Measurements from ENCODE around the gene ESPL1.

The ESPL1 gene

DNA sequence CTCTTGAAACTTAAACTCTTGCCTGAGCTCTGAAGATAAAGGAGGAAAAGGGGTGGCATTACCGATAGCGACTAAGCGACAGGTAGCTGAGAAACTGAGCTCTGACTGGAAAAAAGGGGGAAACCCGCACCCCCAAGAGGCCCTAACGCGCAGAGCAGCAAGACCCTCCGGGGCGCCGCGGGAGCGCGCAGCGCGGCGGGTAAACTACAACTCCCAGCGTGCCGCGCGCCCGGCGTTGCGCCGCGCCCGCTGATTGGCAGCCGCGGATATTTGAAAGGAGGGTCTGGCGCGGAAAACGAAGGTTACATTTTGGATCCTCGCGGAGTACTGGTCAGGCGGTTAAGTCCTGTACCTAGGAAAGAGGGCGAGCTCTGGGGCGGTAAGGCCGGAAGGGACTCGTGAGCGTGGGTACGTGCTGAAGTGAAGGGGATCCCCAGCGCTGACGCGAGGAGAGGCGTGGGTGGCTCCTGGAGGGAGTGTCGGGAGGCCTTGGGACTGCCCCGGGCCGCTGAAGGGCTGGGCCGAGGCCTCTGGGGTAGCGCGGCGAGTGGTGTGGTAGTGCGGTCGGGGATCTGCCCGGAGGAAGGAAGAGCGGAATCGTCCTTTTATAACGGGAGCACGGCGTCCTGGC is at the start of gene ESPL1:
Gene ESPL1, plus strand, starts transcription at position 301 of the 631 bp plus-strand sequence. CDS start 468 bp downstream, outside the sequence.
- DNase-seq: peak; percentile 83

DNA sequence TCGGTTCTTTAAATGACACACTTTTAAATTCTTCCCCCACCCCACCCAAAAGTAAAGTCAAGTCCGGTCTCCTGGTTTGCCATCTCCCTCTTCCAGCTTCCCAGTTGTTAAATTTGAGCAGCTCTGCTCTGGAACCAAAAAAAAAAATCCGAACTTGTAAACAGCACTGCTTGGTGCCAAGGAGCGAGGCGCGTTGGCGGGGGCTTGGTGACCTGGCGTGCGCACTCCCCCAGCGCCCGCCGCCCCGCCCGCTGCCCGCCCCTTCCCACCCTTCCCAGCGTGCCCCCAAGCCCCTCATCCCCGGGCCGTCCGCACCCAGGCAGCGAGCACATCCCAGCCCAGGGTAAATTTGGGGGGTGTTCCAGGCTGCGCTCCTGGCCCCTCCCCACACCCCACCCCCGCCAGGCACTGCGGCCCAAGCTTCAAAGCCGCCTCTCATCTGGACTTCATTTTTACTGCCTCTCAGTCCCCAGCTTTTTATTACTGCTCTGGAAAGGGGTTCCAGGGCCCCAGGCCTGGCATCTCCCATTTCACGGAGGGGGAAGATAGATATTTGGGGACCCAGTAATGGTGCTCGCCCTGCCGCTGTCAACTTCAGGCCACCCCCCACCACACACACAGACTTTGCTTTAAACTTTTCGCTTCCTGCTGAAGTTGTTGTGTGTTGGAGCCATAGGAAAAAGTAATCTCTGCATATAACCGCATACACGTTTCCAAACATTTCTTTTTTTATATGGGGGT is 49.4 kb upstream of the ESPL1 start:
- DNase-seq: no peak

DNA sequence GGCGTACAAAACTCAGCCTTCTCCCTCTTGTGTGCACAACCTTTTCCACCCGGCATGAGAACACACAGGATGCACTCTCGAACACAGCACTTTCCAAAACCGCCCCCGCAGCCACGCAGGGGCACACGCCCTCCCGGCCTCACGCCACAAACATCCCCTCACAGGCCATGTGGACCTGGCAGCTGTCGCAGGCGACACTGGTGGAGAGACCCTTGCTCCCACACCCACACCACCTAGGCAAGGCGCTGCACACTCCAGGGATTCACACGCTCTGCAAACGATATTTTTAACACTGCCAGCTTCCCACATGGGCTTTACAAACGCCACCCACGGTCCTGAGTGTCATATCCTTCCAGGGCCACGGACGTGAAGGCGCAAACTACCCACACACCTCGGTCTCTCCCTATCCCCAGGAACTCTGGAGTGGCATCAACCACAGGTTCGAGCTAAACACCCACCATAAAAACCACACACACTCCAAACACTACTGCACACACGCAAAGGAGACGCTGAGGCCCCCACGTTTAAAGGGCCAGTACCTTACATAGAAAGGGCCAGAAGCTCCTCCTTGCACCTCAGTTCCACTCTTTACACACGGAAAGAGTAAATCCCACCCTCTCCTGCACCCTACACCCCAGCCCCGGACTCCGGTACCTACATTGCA is 48.7 kb upstream of the ESPL1 start:
- DNase-seq: peak; percentile 82

DNA sequence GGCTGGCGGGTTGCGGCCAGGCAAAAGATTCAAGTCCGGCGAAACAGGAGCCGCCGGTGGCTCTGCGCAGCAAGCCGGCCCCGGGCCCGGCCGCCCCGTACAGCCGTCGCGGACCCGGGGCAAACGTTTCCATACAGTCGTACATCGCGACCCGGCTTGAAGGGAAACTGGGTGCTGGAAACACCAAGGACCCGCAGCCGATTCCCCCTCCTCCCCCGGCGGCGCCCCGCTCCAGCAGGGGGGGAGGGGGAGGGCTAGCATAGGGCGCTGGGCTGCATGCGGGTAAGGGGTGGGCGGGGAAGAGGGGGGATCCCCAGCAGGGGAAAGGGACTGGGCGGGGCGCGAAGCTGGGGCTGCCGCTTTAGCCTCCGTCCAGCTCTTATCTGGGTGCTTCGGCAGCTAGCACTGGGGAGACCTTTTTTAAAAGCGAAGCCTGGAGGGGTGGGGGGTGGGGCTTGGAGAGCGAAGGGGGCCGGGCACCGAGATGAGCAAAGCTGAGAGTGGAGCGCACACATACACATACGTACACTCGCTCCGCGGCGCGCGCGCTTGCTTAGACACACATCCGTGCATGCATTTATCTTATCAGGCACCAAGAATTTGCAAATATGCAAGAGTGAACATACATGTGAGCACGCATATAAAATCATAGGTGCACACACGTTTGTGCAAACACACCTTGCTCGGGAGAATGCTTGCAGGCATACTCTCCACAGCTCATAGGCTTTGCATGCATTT is 48.0 kb upstream of the ESPL1 start:
- DNase-seq: peak; percentile 84

DNA sequence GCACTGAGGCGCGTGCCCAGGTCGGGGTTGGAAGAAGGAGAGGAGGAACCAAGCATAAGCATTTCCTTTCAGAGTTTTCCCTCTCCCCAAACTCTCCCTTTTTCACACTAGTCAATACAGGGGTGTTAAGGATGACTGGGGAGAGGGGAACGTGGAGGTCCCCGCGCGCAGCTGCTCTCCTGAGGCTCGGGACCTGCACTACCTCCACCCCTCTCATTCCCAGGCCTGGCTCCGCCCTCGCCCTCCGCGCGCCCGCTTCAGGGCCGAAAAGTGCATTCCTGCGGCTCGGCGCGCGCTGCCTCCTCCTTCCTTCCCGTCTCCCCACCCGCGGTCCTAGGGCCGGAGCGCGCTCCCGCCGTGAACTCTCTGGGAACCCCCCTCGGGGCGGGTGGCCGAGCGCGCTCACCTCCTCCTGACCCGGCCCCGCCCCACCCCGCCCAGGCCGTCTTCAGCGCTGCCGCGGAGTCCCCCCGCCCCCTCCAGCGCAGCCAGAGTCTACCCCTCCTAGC is 47.4 kb upstream of the ESPL1 start:
- DNase-seq: peak; percentile 79

DNA sequence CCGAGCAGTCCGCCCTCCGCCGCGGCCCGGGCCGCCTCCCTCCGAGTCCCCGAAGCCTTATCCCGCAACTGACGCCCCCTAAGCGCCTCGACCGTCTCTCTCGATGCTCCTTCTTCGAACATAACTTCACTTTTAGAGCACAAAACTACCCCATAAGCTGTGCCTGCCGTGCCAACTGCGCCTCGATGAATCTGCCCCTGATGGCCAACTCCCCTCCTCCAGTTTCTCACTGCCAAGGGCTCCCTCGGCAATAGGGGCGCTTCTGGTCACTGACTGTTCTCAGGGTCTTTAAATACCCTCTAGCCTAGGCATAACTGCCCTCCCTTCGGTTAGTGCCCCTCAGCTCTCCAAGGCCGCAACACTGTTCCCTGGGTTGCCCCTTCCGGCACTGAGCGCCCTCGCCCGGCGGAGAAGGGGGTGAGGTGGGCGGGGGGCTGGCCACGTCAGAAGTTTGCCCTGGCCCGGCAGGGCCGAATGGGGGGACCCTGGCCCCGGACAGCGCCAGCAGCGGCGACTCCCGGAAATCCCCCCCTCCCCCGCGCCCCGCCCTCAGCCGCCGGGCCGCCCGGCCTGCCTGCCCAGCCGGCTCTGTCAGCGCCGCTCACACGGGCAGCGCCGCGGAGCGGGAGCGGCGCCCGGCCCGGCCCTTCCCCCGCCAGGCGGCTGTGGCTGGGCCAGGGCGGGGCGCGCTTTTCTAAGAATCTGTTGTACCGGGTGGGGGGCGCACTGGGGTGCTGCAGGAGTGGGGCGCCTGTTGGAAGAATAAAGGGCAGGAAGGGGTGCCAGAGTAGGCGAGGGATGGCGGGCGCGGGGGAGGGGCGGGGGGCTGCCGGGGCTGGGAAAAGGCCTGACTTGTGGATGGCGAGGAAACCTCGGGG is 46.7 kb upstream of the ESPL1 start:
- peak; percentile 53 for DNase-seq

DNA sequence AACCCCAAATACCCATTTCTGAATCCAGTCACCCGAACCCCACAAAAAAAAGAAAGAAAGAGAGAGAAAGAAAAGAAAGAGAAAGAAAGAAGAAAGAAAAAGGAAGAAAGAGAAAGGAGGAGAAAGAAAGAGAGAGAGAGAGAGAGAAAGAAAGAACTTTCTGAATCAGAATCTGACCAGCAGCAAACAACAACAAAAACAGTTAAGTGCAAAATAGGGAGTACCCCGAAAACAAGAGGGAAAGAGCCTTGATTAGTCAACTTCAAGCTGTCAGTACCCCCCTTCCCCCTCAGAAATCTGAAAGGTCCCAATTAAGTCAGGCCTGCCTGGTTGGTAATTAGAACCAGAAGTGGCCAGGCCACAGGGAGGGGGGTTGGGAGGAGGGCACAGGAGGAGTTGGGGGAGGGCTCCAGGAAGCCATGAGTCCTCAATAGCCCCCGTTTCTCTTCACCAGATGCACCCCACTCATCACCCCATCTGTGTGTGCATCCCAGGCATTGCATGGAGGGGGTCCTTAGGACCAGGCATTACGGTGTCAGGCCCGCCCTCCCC is 45.9 kb upstream of the ESPL1 start:
- DNase-seq: no peak

DNA sequence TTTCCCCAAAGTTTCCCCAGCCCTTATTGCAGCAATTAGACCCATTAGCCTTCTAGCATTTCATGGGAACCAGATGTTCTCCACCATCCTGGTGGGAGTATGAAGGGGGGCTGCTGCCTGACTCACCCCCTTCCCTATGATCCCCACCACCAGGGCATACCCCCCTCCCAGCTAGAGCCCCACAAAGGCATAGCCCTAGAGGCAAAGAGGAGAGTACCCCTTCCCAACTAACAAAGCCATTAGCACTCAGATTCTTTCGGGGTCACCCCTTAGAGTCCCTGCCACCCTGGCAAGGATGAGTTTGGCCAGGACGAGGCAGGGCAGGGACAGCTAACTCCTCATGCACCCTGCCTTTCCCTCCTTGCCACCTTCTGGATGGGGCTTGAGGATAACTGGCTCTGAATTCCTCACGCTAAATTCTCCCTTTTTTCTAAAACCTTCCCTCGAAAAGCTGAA is 45.3 kb upstream of the ESPL1 start:
- no peak for DNase-seq

DNA sequence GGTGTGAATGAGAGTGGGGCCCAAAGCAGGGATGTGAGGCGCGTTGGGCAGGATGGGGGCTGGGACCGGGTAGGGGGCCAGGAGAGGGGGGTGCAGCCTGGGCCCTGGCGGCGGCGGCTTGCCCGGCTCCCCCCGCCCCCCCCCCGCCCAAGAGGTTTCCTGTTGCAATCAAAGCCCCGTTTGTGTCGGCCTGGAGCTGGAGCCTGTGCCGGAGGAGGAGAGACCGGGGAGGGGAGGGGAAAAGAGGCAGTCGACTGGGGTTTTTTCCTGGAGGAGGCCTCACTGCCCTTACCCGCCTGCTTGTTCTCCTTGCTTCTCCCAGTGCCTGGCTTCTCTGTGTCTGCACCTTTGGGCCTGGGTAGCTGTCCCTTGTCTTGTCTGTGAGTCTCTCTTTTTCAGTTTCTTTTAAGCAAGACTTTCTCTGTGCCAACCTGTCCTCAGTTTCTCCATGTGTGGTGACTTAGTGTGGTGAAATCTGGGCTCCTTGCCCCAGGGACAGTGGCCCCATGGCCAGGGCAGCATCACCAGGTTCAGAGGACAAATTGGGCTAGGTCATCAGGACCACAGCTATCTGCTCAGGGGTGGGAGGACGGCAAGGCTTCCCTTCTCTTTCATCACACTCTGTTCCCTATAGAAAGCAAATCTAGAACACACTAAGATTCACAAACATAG is 44.6 kb upstream of the ESPL1 start:
- DNase-seq: peak; percentile 26

DNA sequence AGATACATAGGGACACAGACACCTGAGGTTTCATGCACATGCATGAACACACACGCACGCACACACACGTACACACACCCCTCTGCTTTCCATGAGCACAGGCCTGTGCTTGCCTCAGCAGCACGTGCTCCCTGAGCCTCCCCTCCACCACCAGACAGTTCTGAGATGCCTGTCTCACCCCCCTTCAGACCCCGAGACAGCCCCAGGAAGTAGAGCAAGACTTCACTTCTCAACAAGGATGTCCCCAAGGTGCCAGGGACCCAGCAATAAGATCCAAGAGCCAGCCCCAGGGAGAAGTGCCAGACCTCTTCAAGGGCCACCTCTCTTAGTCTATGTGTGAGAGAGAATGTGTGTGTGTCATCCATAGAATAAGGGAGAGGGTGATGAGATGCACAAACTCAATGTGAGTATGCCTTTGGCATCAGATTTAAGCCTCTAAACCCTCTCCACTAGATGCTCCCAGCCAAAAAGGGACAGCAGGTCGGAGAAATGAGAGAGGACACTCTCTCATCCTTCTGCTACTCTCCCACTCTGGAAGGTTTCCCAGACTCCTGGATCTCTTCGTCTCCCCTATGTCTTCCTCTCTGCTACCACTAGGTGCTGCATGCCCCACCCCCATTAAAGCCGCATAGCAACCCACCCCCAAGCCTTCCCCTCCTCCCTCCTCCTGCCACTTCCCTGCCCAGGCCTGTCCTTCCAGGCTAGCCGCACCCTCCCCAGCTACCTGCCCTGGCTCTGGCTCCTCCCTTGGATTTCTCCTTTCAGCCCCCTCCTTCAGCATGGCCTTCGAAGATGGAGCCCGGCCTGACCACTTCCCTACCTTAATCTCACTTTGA is 43.8 kb upstream of the ESPL1 start:
- DNase-seq: no peak

DNA sequence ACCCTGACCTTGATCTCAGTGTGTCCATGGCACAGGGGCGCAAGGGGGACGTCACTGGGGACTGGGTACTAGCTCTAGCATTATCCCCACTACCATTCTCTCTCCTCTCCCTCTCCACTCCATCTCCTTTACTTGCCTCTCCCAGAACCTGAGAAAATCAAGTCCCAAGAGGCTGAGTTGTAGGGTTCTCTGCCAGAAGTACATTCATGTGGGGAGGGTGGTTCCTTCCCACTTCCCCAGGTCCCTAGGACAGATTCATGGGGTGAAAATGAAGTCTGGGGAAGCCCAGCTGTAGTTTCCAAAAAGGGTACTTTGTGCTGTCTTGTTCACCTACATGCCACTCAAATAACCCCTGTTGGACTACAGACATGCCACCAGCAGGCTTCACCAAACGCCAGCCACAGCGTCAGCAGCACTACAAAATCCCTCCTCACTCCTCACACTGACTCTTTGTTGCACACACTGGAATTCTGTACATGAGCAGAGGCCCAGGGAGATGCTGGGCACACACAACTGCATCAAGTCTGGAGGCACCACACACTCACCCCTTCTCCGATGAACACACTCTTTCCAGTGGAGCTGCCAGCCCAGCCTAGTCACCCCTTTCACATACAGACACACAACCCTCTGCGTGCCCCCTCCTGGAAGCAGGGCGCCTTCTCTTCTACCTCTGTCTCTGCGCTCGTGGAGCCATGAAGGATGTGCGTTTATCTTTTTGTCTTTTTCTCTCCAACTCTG is 43.0 kb upstream of the ESPL1 start:
- DNase-seq: no peak

DNA sequence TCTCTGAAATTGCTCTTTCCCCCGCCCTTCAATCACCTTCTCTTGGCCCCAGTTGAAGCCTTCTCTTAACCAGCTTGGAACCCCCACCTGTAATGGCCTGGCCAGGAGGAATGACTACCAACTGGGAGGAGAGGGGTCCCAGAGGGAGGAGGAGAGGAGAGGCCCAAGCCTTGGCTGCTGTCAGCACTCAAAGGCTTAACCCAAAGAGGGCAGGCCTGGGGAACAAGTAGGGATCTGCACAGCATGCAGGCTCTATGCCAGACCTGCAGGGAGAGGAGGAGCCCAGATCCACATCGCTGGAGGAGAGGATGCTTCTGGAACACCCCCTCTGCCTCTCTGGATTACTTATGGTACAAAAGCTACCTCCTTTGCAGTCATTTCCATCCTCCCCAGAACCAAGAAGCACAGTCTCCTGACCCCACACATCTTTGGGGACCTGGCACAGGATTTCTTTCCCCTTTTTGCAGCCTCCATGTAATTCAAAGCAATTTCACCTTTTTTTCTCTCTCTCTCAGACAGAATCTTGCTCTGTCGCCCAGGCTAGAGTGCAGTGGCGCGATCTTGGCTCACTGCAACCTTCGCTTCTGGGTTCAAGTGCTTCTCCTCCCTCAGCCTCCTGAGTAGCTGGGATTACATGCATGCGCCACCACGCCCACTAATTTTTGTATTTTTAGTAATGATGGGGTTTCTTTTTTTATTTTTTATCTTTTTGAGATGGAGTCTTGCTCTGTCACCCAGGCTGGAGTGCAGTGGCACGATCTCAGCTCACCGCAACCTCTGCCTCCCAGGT is 42.3 kb upstream of the ESPL1 start:
- DNase-seq: no peak

DNA sequence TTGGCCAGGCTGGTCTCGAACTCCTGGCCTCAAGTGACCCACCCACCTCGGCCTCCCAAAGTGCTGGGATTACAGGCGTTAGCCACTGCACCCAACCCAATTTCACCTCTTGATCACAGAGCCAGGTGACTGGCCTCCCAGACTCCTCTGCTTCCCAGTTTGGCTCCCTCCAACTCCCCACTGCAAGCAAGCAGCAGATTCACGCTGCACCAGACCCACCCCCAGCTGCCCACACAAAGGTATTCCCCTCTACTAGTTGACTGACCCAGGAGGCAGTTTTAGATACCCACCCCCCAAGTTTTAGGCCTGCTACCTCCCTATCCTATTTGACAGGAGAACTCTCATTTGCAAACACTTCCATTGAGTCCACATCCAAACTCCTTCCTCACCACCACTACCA is 41.3 kb upstream of the ESPL1 start:
- no peak for DNase-seq

DNA sequence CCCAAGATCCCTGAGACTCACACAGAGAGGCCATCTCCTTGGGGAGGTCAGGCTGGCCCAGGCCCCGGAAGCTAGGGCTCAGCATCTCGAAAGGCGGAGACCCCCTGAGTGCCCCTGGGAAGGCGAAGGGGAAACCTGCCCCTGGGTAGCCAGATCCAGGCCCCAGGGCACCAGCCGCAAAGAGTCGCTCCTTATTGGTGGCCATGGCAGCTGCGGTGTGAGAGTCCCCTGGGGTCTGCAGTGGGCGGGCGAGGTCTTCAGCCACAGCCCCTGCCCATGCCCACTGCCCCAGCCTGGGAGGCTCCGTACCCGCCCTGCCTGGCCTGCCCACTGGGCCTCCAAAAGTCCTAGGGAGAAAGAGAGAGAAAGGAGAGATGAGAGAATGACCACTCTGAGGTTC is 40.8 kb upstream of the ESPL1 start:
- DNase-seq: no peak

DNA sequence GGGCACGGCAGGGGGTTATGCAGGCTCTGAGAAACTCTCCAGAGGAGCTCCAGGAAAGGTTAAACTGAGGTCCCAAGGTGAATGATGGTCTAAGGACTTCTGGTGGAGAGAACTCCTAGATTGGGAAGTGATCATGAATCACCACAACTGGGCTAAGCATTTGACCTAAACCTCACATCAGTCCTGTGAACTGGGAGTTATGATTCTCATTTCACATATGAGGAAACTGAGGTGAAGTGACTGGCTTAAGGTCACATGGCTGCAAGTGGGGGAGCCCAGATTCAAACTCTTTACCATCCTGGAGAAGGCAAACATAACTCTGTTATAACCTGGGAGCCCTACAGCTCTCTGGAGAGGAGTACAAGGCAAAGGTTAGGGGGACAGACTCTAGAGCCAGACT is 40.3 kb upstream of the ESPL1 start:
- no peak for DNase-seq

DNA sequence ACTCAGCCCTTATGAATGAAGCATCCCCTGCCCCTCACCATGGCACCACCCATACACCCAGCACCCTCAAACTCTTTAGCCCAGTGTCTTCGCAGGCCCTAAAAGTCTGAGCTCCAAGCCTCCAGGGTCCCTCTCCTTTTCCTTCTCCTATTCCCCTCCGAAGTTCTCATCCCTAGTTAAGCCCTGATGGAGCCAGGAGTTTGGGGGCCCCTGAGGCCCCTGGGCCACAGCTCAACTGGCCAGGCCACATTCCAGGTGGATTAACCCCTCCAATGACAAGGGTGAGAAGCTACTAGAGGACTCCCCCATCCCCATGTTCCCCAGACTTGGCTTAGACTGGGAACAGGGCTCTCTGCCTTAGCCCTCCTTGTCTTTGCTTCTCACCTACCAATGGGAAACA is 38.6 kb upstream of the ESPL1 start:
- no peak for DNase-seq

DNA sequence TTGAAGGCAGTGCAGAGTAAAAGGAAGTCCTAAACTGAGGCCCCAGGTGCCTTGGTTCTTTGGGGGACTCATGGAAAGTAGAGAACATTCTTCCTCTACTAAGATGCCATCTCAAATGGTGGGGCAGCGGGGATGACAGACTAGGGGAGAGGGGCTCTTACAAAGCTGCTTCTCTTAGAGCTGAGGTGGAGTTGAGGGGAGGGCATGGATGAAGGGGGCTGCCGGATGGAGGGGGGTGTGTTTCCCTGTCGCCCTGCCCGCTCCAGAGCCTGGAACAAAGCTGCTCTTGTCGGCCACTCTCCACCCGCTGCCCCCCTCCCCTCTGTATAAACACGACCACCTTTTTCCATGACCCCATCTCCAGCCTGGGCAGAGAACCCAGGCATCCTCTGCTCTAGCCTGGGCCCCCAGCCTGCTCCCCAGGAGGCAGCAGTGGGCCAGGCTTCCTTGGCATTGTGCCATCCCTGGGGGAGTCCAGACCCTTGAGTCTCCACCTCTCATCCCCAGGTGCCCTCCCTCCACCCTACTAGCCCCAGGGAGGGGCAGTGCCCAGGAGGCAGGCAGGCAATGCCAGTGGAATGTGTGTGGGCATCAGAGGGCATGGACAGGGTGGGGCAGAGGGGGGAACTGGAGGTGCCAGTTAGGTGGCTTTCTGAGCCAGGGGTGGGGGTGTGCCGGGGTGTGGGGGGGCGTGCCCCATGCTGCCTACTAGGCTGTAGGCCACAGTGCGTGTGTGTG is 37.8 kb upstream of the ESPL1 start:
- no peak for DNase-seq

DNA sequence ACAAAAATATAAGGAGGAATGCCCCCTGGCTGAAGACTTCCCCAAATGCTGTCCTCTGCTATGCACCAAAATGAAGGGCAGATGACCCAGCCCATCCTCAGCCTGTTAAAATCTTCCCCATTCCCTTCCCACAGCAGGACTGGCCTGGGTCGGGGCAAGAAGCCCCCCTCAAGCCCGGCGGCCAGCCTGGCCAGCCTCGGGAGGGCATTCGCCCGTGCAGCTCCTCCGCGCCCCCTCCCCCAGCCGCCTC is 36.5 kb upstream of the ESPL1 start:
- DNase-seq: no peak
